HG03045 (cell line): ENCODE results near the gene NR6A1.

Experiments used
- ATAC-seq: cut with Tn5 transposase; IDR thresholded peaks from one replicate; pipeline ENCODE4 v1.9.1; 2021; ENCODE audit warnings: mild to moderate bottlenecking, moderate library complexity; ENCODE audit not compliant: unreplicated experiment

Gene NR6A1

GRCh38 chr9:124506931-124507879, 263.9 kb downstream of the NR6A1 start, which contains the start of gene NR5A1:
TSS of gene NR5A1 (minus strand) at chr9:124507399. CDS start at chr9:124503395, 4,004 bp downstream.
- no peak for ATAC-seq

GRCh38 chr9:124506433-124506832, 264.7 kb downstream of the NR6A1 start:
- no peak for ATAC-seq

- no peak for ATAC-seq
These were observed 265.2 kb downstream of the NR6A1 start for GRCh38 chr9:124505901-124506346.

GRCh38 chr9:124505006-124505900, 265.9 kb downstream of the NR6A1 start:
- ATAC-seq = no peak

- no peak for ATAC-seq
These were observed 266.5 kb downstream of the NR6A1 start for GRCh38 chr9:124504530-124505005.

- no peak for ATAC-seq
These were observed 267.2 kb downstream of the NR6A1 start for GRCh38 chr9:124503713-124504529.

- ATAC-seq = no peak
These were observed 268.1 kb downstream of the NR6A1 start for GRCh38 chr9:124502711-124503702.

GRCh38 chr9:124501771-124502320, 269.3 kb downstream of the NR6A1 start:
- no peak for ATAC-seq

GRCh38 chr9:124500796-124501611, 270.1 kb downstream of the NR6A1 start:
- no peak for ATAC-seq

- no peak for ATAC-seq
These were observed 270.9 kb downstream of the NR6A1 start for GRCh38 chr9:124500028-124500795.

- no peak for ATAC-seq
These were observed 271.9 kb downstream of the NR6A1 start for GRCh38 chr9:124499216-124499615.

GRCh38 chr9:124498499-124499146, 272.5 kb downstream of the NR6A1 start:
- no peak for ATAC-seq

- ATAC-seq = no peak
These were observed 273.1 kb downstream of the NR6A1 start for GRCh38 chr9:124498040-124498439.

GRCh38 chr9:124497441-124497840, 273.7 kb downstream of the NR6A1 start:
- no peak for ATAC-seq

- ATAC-seq = no peak
These were observed 274.6 kb downstream of the NR6A1 start for GRCh38 chr9:124496463-124496862.

GRCh38 chr9:124496075-124496449, 275.0 kb downstream of the NR6A1 start:
- ATAC-seq = no peak
